GM18505 (cell line): ENCODE measurements around the gene IGSF21.

Source experiments
- ATAC-seq: cut with Tn5 transposase; IDR thresholded peaks from one replicate; pipeline ENCODE4 v1.9.1; 2021; ENCODE audit not compliant: unreplicated experiment
- POLR2A ChIP-seq: IDR thresholded peaks from 4 replicates; pipeline ENCODE4 v1.6.1; 2011; ENCODE audit warnings: borderline replicate concordance; ENCODE audit not compliant: insufficient read depth, insufficient read length; ENCODE audit errors: extremely low read depth

The IGSF21 gene

DNA sequence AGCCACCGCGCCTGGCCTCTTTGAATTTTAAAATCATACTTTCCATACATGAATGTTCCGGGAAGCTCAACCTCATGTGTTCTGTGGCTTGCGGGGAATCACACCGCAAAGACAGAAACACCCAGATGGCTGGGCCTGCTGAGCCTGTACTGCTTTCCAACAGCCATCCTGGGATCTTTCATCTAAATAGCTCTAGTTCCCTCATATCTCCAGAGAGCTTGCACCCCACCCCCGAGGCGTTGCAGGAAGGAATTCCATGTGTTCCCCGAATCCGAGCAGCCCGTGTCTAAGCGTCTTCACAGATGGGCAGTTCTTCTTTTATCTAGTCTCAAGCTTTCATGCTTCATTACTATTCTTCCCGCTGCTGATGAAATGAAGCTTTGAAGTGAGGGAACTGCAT, 66.4 kb downstream of the IGSF21 start:
- no peak for ATAC-seq

DNA sequence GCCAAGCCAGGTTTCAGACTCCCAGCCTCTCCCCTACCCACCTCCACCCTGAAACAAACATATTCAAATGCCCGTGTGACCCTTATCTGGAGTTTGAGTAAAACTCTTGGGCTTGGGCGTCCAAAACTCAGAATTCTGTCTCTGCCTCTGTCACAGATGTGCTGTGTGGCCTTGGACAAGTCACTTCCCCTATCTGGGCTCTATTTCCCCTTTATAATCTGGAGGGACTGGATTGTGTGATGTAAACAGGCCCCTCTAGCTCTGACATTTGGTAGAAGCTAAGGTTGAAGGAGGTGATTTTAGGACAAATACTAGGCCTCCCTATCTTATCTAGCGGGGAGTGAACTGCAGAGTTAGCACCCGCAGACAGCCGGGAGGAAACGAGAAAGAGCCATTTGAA, 67.5 kb downstream of the IGSF21 start:
- ATAC-seq, result no peak
- no peak for TF ChIP-seq POLR2A

More for the DNA sequence above, 66.4 kb downstream of the IGSF21 start:
- TF ChIP-seq POLR2A, result no peak

DNA sequence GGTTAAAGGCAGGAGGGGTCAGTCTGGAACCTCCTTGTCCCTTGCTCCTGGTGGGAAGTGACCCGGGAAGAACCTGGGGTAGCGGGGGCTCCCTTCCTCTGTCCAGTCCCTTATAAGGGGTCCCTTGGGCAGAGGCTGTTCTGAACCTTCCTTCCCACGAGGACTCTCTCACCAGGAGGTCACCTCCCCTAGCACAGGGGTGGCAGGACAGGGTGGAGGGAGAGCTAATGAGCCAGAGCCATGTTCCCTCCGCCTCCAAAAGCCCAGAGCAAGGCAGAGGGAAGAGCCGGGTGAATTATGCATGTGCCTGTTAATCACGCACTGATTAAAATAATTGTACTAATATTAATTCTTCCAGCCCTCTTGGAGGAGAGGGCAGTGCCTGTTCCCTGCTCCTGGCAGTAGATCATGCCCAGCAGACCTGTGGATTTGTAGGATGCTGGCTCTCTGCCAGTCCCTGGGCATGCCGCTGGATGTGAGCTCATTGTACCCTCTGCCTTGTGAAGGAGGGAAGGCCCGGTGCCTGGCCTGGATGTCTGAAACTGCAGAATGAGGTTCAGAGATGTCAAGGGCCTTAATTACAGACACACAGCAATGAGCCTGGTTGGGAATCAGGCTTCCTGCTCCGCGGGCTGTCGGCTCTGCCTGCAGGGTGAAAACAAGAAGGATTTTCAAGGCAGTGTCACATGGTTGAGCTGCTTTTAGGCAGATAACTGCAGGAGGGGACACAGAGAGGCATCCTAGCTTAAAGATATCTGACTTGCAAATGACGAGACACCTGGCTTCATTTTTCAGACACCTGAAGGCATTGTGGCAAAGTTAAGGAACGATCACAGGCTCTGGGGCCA, 68.2 kb downstream of the IGSF21 start:
- TF ChIP-seq POLR2A, result no peak
- ATAC-seq, result no peak

DNA sequence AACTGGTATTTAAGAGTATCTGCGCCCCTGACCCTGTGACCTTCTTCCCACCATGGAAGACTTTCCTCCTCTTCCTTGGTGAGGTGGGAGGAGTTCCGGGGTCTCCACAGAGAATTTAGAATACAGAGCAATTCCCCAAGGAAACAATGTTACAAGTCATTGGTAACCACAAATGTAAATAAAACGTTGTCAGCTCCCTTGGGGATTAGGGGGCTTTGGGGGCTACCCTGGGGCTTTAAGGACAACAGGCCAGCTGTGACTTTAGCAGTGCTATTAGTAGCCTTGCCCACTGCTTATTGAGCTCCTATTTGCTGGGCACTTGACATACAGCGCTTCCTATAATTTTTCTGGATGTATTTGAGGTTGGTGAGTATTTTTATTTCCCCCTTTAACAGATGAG, 69.0 kb downstream of the IGSF21 start:
- ATAC-seq, result no peak
- no peak for TF ChIP-seq POLR2A

DNA sequence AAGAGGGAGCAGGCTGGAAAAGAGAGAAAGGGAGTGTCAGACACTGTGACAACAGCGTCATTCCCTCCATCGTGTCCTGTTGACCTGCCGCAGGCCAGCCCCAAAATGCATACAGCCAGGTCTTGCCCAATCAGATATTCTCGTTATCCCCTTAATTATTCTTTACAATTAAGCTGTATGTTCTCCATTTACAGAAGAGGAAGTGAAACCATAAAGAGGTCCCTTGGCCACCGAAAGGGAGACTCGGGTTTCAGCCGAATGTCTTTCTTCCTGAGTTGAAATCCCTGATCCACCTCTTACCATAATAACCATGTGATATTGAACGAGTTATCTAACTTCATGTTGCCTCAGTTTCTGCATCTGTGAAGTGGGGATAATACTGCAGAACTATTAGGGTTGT, 70.5 kb downstream of the IGSF21 start:
- no peak for TF ChIP-seq POLR2A
- no peak for ATAC-seq

DNA sequence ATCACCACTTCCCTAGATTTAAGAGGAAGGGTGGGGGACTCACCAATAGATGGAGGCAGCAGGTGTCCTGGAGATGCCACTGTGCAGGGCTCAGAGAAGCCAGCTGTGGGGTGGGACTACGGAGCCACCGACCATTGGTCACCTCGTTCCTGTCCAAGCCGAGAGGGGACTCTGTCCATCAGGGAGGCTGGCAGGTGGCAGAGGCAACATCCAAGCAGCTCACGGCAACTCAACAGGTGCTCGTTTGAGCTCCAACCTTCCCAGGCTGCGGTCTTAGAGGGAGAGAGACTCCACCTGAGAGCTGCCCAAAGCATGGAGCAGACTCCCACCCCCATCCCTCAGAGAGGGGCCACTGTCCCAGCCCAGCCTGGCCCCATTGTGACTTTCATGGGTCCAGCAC, 71.4 kb downstream of the IGSF21 start:
- ATAC-seq, result no peak
- TF ChIP-seq POLR2A, result no peak

DNA sequence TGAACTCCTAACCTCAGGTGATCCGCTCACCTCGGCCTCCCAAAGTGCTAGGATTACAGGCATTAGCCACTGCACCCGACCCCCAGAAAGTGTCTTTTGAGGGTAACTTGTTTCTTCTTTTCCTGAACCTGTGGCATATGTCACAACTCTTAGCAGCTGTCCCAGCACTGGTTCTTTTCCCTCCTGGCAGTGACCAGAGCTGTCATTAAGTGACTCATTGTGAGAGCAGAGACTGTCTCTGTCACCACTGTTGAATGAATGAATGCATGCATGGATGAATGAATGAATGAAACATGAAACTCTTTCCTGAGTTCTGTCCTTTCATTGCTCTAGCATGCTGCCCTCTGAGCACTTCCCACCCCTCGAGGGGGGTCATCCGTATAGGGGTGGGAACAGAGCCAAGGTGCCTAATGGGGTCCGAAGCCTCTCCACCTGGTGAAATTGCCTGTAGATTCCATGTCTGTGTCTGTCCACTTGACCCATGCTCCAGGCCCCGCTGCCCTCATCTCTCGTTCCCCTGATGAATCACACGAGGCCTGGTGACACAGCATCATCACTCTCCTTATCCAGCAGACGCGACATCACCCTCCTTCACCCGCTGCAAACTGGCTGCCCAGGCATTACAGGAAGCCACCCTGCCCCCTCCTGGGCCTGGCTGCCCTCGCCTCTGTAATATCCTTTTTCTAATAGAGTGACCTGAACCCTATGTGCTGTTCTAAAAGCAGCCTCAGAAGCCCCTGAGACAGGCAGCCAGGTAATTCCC, 75.0 kb downstream of the IGSF21 start:
- no peak for ATAC-seq
- TF ChIP-seq POLR2A, result no peak

DNA sequence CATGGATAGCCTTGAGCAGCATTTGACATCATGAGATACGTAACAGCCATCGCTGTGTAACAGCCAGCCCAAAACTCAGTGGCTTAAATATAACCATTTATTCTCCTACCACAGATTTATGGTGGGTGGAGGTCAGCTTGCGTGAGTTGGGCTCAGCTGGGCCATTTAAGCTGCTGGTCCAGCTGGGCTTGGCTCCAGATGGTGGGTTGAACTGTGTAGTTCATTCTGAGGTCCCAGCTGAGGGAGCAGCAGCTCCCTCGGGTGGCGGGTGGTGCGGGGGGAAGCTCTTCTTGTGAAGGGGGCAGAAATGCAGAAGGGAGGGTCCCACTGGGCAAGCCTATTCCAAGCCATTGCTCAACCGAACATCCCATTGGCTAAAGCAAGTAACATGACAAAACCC, 75.9 kb downstream of the IGSF21 start:
- ATAC-seq, result no peak
- TF ChIP-seq POLR2A, result no peak

DNA sequence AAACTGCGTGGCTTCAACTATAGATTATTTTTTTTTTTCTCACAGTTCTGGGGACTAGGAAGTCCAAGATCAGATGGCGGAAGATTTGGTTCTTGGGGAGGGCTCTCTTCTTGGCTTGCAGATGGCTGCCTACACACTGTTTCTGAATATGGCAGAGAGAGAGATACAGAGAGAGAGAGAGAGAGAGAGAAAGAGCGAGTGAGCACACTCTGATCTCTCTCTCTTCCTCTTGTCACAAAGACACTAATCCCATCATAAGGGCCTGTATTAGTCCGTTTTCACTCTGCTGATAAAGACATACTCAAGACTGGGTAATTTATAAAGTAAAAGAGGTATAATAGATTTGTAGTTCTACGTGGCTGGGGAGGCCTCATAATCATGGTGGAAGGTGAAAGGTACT, 79.5 kb downstream of the IGSF21 start:
- ATAC-seq, result no peak
- no peak for TF ChIP-seq POLR2A

DNA sequence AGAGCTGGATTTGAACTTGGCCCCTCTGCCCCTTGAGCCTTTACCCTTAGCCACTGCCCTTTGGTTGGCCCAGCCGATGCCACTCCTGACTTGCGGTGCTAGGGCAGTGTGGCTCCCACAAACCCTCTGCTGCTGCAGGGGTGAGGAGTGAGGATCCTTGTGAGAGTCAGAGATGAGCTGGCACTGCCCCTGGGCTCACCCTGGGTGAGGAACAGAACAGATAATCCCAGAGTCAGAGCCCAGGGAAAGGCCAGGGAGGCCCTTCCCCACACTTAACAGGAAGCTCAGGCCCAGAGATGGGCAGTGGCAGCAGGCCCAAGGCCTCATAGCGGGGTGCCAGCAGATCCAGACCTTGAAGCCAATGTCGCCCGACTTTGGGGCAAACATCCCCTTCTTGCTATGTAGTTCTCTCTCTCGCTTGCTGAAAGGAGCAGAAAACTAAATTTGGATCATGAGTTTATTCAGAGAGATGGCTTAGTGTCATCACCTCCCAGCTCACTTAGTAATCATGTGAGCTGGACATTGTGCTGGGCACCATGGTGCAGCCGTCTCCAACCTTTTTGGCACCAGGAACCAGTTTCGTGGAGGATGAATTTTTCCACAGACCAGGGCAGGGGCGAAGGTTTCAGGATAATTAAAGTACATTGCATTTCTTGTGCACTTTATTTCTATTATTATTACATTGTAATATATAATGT, 81.4 kb downstream of the IGSF21 start:
- ATAC-seq, result no peak
- TF ChIP-seq POLR2A, result no peak

DNA sequence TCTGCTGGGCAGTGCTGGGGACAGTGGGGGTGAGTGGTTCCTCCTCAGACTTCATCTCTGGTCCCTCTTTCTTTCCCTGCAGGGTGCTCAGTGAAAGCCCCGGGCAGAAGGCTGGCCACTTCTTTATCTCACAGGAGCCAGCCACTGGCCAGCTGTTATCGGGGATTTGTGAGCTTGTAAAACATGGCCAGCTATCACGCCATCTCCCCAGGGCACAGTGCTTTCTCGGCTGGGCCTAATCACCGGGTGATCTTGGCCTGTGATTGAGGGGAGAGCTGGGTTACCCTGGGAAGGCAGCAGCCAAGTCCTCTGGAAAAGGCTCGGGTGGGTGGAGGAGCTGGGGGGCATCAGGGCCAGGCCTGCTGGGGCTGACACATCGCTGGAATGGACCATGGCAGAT, 83.0 kb downstream of the IGSF21 start:
- ATAC-seq, result no peak
- no peak for TF ChIP-seq POLR2A

DNA sequence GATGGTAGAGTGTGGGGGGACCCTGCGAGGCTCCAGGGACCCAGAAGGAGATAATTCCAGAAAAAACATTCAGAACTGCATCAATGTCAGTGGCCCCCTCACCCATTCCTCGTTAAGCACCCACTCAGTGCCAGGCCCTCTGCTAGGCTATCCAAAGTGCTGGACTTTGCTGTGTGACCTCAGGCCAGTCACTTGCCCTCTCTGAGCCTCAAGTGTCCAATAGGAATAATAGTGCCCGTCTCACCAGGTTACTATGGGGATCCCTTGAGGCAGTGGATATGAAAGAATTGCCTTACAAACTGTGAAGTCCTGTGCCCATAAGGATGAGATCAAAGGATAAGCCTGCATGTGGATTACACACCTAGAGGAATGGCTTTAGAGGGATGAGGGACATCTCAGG, 83.4 kb downstream of the IGSF21 start:
- no peak for TF ChIP-seq POLR2A
- no peak for ATAC-seq

DNA sequence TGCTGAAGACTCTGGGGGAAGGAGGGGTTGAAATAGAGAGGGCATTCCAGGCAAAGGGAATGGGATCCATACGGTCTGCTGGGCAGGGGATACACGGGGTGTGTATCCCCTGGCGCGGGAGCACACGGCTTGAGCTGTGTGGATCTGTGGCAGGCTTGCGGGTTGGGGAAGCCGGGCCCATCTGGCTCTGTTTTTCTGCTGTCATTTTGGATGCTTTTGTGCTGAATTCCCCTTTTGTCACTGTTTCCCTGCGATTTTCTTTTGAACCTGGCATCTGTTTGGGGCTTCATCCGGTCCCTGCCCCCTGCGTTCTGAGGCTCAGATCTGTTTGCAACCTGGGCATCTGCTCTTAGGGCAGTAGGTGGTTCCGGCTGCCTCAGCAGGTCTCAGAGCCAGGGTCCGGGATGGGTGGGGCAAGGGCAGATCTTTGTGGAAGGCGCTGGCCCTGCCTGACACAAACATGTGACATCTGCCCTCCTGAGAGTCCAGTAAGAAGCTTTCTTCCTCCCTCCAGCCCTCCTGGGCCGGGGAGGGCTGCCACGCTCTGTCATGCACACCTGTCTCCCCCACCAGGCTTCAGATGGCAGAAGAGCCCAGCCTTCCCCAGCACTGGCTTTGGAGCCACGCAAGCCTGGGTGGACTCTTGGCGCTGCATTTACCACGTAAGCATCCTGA, 84.0 kb downstream of the IGSF21 start:
- no peak for ATAC-seq
- no peak for TF ChIP-seq POLR2A
